ENCODE results near the gene MAPK1. TPM values are rescaled to one million over a fixed set of nuclear protein-coding genes. Genes with fewer than 3 reads are reported as not detected.

MAPK1 gene
- total and polyA plus RNA-seq, 9 of the 15 experiments (the other 6 are each of a cell fraction or from before 2014, with no cell fraction given) = 46.3 to 575 (median 283) TPM

DNA sequence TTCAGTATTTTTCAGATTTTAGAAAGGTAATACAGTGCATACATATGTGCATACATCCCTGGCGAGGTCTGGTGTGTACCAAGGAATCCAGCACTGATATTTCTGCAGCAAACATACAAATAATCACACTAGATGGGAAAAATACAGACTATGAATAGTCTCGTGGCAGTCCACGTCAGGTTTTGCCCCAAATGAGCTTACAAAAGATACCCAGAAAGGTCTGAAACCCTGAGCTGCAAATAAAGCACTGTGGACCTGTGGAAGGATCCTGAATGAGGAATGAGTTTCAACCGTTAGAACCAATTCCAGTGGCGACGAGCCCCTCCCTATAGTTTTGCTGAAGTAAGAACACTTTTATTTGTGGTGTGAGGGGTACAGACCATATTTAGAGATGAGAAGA is 24.5 kb downstream of the MAPK1 start (continued):
- TF ChIP-seq, protein P1, sequence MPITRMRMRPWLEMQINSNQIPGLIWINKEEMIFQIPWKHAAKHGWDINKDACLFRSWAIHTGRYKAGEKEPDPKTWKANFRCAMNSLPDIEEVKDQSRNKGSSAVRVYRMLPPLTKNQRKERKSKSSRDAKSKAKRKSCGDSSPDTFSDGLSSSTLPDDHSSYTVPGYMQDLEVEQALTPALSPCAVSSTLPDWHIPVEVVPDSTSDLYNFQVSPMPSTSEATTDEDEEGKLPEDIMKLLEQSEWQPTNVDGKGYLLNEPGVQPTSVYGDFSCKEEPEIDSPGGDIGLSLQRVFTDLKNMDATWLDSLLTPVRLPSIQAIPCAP (CRISPR knock-in tag; IDR thresholded peaks at IDR 0.05; ENCODE audit: borderline replicate concordance) = no peak
- no peak for TF ChIP-seq GABPB2 (CRISPR knock-in tag; conservative IDR thresholded peaks at IDR 0.05)
- TF ChIP-seq TRIM24 (IDR thresholded peaks at IDR 0.05) = no peak
- TF ChIP-seq ZBED1 (IDR thresholded peaks at IDR 0.05) = no peak
- TF ChIP-seq ERF (CRISPR knock-in tag; IDR thresholded peaks at IDR 0.05) = peak; percentile 59; the same call in 1 of the 2 replicates
- TF ChIP-seq, protein P2, sequence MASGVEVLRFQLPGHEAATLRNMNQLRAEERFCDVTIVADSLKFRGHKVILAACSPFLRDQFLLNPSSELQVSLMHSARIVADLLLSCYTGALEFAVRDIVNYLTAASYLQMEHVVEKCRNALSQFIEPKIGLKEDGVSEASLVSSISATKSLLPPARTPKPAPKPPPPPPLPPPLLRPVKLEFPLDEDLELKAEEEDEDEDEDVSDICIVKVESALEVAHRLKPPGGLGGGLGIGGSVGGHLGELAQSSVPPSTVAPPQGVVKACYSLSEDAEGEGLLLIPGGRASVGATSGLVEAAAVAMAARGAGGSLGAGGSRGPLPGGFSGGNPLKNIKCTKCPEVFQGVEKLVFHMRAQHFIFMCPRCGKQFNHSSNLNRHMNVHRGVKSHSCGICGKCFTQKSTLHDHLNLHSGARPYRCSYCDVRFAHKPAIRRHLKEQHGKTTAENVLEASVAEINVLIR (CRISPR knock-in tag; IDR thresholded peaks at IDR 0.05) = 0 out of 2 replicates have a peak, but pooled peaks have one; percentile 37
- no peak for TF ChIP-seq ZFPM2 (CRISPR knock-in tag; IDR thresholded peaks at IDR 0.05)
- no peak for TF ChIP-seq STAT5A (IDR thresholded peaks at IDR 0.05; ENCODE audit: borderline replicate concordance, low read length)
- TF ChIP-seq TBL1XR1 (IDR thresholded peaks at IDR 0.05; ENCODE audit: low read length in 2 of 2) = no peak
- TF ChIP-seq CBX3 (IDR thresholded peaks at IDR 0.05; ENCODE audit: borderline replicate concordance in 1 of 2, low read length in 2 of 2) = no peak
- no peak for TF ChIP-seq CSDE1 (IDR thresholded peaks at IDR 0.05)
- TF ChIP-seq NR2C1 (IDR thresholded peaks at IDR 0.05) = no peak
- TF ChIP-seq NR2C1 (tag; IDR thresholded peaks at IDR 0.05) = no peak
- TF ChIP-seq ETV6 (IDR thresholded peaks at IDR 0.05; ENCODE audit: borderline replicate concordance in 1 of 2, low read depth in 2 of 2, low read length in 1 of 2) = no peak
- no peak for TF ChIP-seq ETV6 (CRISPR knock-in tag; IDR thresholded peaks at IDR 0.05; ENCODE audit: borderline replicate concordance)
- TF ChIP-seq, protein P3, sequence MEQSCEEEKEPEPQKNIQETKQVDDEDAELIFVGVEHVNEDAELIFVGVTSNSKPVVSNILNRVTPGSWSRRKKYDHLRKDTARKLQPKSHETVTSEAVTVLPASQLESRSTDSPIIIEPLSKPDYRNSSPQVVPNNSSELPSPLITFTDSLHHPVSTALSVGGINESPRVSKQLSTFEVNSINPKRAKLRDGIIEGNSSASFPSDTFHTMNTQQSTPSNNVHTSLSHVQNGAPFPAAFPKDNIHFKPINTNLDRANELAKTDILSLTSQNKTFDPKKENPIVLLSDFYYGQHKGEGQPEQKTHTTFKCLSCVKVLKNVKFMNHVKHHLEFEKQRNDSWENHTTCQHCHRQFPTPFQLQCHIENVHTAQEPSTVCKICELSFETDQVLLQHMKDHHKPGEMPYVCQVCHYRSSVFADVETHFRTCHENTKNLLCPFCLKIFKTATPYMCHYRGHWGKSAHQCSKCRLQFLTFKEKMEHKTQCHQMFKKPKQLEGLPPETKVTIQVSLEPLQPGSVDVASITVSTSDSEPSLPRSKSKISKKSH (CRISPR knock-in tag; IDR thresholded peaks at IDR 0.05) = no peak
- TF ChIP-seq ZNF354B (CRISPR knock-in tag; IDR thresholded peaks at IDR 0.05) = no peak
- TF ChIP-seq ZNF830 (CRISPR knock-in tag; IDR thresholded peaks at IDR 0.05) = no peak
- no peak for TF ChIP-seq ATF1 (CRISPR knock-in tag; IDR thresholded peaks at IDR 0.05)
- TF ChIP-seq ATF1 (tag; IDR thresholded peaks at IDR 0.05) = no peak
- TF ChIP-seq, protein P4, sequence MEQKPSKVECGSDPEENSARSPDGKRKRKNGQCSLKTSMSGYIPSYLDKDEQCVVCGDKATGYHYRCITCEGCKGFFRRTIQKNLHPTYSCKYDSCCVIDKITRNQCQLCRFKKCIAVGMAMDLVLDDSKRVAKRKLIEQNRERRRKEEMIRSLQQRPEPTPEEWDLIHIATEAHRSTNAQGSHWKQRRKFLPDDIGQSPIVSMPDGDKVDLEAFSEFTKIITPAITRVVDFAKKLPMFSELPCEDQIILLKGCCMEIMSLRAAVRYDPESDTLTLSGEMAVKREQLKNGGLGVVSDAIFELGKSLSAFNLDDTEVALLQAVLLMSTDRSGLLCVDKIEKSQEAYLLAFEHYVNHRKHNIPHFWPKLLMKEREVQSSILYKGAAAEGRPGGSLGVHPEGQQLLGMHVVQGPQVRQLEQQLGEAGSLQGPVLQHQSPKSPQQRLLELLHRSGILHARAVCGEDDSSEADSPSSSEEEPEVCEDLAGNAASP (IDR thresholded peaks at IDR 0.05) = no peak
- TF ChIP-seq ZNF121 (CRISPR knock-in tag; conservative IDR thresholded peaks at IDR 0.05) = no peak
- TF ChIP-seq CBX5 (IDR thresholded peaks at IDR 0.05; ENCODE audit: borderline replicate concordance, low read depth) = no peak
- TF ChIP-seq, protein P5, sequence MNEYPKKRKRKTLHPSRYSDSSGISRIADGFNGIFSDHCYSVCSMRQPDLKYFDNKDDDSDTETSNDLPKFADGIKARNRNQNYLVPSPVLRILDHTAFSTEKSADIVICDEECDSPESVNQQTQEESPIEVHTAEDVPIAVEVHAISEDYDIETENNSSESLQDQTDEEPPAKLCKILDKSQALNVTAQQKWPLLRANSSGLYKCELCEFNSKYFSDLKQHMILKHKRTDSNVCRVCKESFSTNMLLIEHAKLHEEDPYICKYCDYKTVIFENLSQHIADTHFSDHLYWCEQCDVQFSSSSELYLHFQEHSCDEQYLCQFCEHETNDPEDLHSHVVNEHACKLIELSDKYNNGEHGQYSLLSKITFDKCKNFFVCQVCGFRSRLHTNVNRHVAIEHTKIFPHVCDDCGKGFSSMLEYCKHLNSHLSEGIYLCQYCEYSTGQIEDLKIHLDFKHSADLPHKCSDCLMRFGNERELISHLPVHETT (CRISPR knock-in tag; conservative IDR thresholded peaks at IDR 0.05 in 1 of 2, IDR thresholded peaks at IDR 0.05 in 1 of 2) = peak in 1 of 2 experiments; percentile 76; a peak in 1 of 4 replicates
- TF ChIP-seq BRCA1 (IDR thresholded peaks at IDR 0.05) = no peak
- no peak; the same call in 1 of the 2 replicates for TF ChIP-seq BRCA1 (CRISPR knock-in tag; IDR thresholded peaks at IDR 0.05)
